ENCODE data around the gene E2F3.

Gene E2F3

GRCh38 chr6:20414711-20415110 is 13.0 kb downstream of the E2F3 start:
- no peak overlapping the region for H3K4me3 ChIP-seq (ENCODE audit: control insufficient read depth, low read depth, low read length)
- no peak for TF ChIP-seq CTCF (conservative IDR thresholded peaks at IDR 0.05; ENCODE audit: control insufficient read depth, insufficient read depth, low read depth, low read length)
- no peak for DNase-seq (ENCODE audit: low read depth)

GRCh38 chr6:20415304-20415703 is 13.6 kb downstream of the E2F3 start:
- DNase-seq (ENCODE audit: low read depth) = no peak
- no peak for TF ChIP-seq CTCF (conservative IDR thresholded peaks at IDR 0.05; ENCODE audit: control insufficient read depth, insufficient read depth, low read depth, low read length)
- no peak overlapping the region for H3K4me3 ChIP-seq (ENCODE audit: control insufficient read depth, low read depth, low read length)

- TF ChIP-seq CTCF (conservative IDR thresholded peaks at IDR 0.05; ENCODE audit: control insufficient read depth, insufficient read depth, low read depth, low read length) = no peak
- H3K4me3 ChIP-seq (ENCODE audit: control insufficient read depth, low read depth, low read length) = no peak overlapping the region
- DNase-seq (ENCODE audit: low read depth) = no peak
Observed at GRCh38 chr6:20415712-20416454, 14.2 kb downstream of the E2F3 start.

- TF ChIP-seq CTCF (conservative IDR thresholded peaks at IDR 0.05; ENCODE audit: control insufficient read depth, insufficient read depth, low read depth, low read length) = no peak
- no peak overlapping the region for H3K4me3 ChIP-seq (ENCODE audit: control insufficient read depth, low read depth, low read length)
- no peak for DNase-seq (ENCODE audit: low read depth)
Observed at GRCh38 chr6:20416567-20417345, 15.1 kb downstream of the E2F3 start.

GRCh38 chr6:20417819-20418218 is 16.1 kb downstream of the E2F3 start:
- no peak overlapping the region for H3K4me3 ChIP-seq (ENCODE audit: control insufficient read depth, low read depth, low read length)
- no peak for TF ChIP-seq CTCF (conservative IDR thresholded peaks at IDR 0.05; ENCODE audit: control insufficient read depth, insufficient read depth, low read depth, low read length)
- DNase-seq (ENCODE audit: low read depth) = no peak

- DNase-seq (ENCODE audit: low read depth) = no peak
- no peak overlapping the region for H3K4me3 ChIP-seq (ENCODE audit: control insufficient read depth, low read depth, low read length)
- TF ChIP-seq CTCF (conservative IDR thresholded peaks at IDR 0.05; ENCODE audit: control insufficient read depth, insufficient read depth, low read depth, low read length) = no peak
Observed at GRCh38 chr6:20426177-20427082, 24.8 kb downstream of the E2F3 start.
